Mucosa of descending colon (tissue), 3 donors: Measurements from ENCODE around the gene GHRHR. TPM values are rescaled to one million over a fixed set of nuclear protein-coding genes. Genes with fewer than 3 reads are reported as not detected.

ENCODE experiments used
- ATAC-seq: fragments of 200-7000 bp; cut with Tn5 transposase; one replicate; pipeline ENCODE4 v1.9.1; 2020; ENCODE audit warnings: mild to moderate bottlenecking, moderate library complexity
- DNase-seq, 3 donors: peaks; one replicate each; pipeline ENCODE4 v3.0.0-alpha.2; 2020
- H3K36me3 ChIP-seq: fragments of 200-600 bp; one replicate; pipeline ENCODE4 v1.8.0; 2021; ENCODE audit warnings: low read depth, mild to moderate bottlenecking
- H3K4me1 ChIP-seq: fragments of 200-600 bp; one replicate; pipeline ENCODE4 v1.8.0; 2021; ENCODE audit warnings: low read depth, mild to moderate bottlenecking
- H3K4me3 ChIP-seq: fragments of 200-600 bp; one replicate; pipeline ENCODE4 v1.8.0; 2021; ENCODE audit warnings: mild to moderate bottlenecking
- H3K9me3 ChIP-seq: fragments of 200-600 bp; one replicate; pipeline ENCODE4 v1.8.0; 2021; ENCODE audit warnings: mild to moderate bottlenecking
- intact Hi-C, 2 donors: fragments of 100-400 bp; cut with DNase I in 1 of 2; cut with micrococcal nuclease in 1 of 2; formaldehyde crosslinking; loops; one replicate each; pipeline versions ENCODE4 v1.11.0 to v1.11.1; 2022; cut with DNase I, micrococcal nuclease
- total RNA-seq, 3 donors: library from RNA; stranded (reverse); fragmentation: NEBNext Ultra II Directional in 2 of 3; extraction: Animal tissue kit (Norgen Biotek cat#: 25700) in 2 of 3; gene quantifications; one replicate each; pipeline versions ENCODE4 v1.2.1 to v1.2.4, GENCODE V29; 2021 to 2023
- TF ChIP-seq, protein P1 (sequence below): fragments of 200-600 bp; IDR thresholded peaks from one replicate; pipeline ENCODE4 v1.8.0; 2022; ENCODE audit warnings: antibody characterized with exemption, mild to moderate bottlenecking
- donor health status: DM: no; HTN: no; CAD: no; lungs with moderate emphysema.
- donor health status: DM: no; HTN: no; CAD: no.
- donor health status: DM: no; HTN: yes; CAD: no.

The GHRHR gene
- total RNA-seq, 3 donors from 2014 or later, result not detected

DNA sequence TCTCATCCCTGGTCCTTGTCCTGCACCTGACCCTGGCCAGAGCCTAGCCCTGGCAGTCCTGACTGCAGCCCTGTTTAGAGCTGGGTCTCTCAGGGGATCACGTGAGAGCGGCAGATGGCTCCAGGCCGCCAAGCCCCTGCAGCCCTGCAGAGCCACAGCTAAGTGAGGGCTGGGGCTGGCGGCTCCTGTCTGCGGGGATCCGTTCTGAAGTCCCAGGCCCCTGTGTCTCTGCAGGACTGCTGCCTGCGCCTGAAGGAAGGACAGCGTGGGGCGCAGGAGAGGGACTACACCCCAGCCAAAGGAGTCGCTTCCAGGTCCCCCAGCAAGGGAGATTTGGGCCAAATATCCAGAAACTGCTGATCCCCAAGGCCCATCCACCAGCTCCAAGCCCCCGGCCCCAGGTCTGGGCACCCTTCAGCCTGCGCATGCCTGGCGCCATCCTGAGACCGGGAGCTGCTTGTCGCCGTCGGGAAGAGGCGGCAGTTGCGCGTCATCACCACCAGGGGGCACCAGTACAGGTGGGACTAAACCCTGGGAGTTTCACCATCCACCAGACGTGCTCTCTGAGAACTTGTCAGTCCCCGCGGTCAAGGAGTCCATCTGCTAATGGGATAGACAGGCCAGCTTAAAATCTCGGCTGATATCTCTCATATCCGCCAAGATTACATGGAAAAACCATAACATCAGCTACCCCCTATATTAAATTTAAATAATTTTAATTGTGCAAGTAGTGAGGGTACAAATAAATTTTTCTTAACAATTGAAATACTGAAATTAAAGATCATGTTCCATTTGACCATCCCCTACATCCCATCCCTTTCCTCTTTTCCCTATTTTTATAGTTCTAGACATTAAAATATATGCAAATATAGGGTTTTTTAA is 25.1 kb upstream of the GHRHR start:
- TF ChIP-seq, protein P1, sequence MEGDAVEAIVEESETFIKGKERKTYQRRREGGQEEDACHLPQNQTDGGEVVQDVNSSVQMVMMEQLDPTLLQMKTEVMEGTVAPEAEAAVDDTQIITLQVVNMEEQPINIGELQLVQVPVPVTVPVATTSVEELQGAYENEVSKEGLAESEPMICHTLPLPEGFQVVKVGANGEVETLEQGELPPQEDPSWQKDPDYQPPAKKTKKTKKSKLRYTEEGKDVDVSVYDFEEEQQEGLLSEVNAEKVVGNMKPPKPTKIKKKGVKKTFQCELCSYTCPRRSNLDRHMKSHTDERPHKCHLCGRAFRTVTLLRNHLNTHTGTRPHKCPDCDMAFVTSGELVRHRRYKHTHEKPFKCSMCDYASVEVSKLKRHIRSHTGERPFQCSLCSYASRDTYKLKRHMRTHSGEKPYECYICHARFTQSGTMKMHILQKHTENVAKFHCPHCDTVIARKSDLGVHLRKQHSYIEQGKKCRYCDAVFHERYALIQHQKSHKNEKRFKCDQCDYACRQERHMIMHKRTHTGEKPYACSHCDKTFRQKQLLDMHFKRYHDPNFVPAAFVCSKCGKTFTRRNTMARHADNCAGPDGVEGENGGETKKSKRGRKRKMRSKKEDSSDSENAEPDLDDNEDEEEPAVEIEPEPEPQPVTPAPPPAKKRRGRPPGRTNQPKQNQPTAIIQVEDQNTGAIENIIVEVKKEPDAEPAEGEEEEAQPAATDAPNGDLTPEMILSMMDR, result peak; percentile 97
- Histone ChIP-seq H3K4me1 (peaks cover 30% of the 10 kb centered on the region), H3K9me3 (no peaks in the 10 kb centered on the region), H3K36me3 (no peaks in the 10 kb centered on the region), H3K4me3 (no peak overlapping the region)
- peak; percentile 89 to 95 (median 95) for DNase-seq
- ATAC-seq, result peak; percentile 86
- intact Hi-C loops, result no loop called here

DNA sequence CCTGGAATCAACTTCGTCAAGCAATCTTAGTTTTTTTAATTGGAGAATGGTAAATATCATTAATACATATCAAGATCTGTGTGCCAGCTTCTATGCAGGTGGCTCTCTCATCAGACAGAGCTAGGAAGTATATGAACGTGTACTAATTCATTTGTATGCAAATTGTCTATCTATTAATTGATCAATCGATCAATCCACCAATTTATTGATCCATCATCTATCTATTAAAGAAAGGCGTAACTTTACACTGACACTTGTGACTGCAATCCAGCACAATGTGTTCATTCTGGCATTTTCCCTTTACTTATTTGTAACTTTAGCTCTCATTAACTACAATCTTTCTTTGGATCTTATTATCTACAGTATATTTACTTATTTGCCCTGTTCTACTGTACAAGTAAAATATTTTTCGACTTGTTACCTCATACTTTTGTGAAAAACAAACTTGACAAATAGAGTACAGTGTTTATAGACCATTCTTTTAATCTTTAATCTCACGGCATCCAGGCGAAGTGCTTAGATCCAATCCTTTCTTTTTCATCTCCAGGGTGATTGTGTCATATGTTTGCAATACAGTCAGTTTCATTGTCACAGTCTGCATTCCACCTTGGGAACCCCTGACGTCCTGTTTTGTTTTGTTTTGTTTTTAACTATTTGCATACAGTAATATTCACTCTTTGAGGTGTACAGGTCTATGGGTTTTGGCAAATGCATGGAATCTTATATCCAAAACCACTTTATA is 22.0 kb upstream of the GHRHR start:
- Histone ChIP-seq H3K9me3 (peaks cover 3% of the 10 kb centered on the region), H3K36me3 (no peaks in the 10 kb centered on the region), H3K4me3 (no peak overlapping the region), H3K4me1 (peaks cover 17% of the 10 kb centered on the region)
- peak; percentile 44 for ATAC-seq
- TF ChIP-seq, protein P1, result no peak
- DNase-seq, result no peak
- intact Hi-C loops, result no loop called here

DNA sequence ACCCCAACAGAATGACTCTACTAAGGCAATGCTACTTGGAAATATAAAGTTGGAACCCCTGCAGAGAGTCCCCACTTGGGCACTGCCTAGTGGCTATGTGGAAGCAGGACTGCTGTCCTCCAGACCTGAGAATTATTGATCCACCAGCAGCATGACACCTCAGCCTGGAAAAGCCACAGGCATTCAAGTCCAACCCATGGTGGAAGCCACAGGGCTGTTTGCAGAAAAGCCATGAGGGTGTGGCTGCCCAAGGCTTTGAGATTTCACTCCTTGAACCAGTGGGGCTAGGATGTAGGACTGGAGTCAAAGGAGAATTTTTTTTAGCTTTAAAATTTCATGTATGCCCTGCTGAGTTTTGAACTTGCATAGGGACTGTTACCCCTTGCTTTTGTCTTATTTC is 13.6 kb upstream of the GHRHR start:
- H3K4me3 ChIP-seq, result no peak overlapping the region
- no peak for ATAC-seq
- H3K4me1 ChIP-seq, result no peaks in the 10 kb centered on the region
- TF ChIP-seq, protein P1, result no peak
- no peaks in the 10 kb centered on the region for H3K36me3 ChIP-seq
- DNase-seq, result no peak
- no peaks in the 10 kb centered on the region for H3K9me3 ChIP-seq
- intact Hi-C loops, result no loop called here

DNA sequence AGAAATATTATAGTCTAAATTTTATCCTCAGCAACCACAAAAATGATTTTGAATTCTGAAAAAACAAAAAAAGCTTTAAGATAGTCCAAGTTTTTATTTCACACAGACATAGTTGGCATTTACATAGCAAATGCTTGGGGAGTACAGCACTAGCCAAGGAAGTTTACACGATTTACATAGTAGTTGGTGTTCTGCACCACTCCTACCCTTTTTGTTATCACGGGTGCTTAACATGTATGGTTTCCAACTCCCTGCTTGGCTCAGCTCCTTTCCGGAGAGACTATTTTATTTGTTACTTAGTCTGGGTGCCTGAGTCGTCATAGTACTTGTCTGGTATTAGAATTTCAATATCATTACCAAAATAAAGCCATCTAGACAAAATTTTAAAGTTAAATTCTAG is 8.8 kb upstream of the GHRHR start:
- no peaks in the 10 kb centered on the region for H3K4me1 ChIP-seq
- H3K9me3 ChIP-seq, result peaks cover 4% of the 10 kb centered on the region
- no peak for DNase-seq
- no peaks in the 10 kb centered on the region for H3K36me3 ChIP-seq
- H3K4me3 ChIP-seq, result no peak overlapping the region
- TF ChIP-seq, protein P1, result no peak
- intact Hi-C loops, result no loop called here
- ATAC-seq, result no peak

DNA sequence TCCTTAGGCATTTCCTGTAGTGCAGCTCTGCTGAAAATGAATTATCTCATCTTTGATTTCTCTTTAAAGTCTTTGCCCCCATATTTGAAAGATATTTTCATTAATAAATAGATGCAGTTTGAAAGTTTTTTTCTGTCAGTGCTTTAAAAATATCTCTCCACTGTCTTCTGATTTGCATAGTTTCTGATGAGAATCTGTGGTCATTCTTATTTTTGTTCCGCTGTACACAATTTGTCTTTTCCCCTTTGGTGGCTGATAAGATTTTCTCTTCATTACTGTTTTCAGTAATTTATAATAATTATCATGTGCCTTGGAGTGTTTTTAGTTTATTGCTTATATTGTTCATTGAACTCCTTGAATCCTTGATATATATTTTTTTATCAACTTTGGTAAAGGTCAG is 7.0 kb upstream of the GHRHR start:
- ATAC-seq (no peak), DNase-seq (no peak)
- H3K4me3 ChIP-seq, result no peak overlapping the region
- TF ChIP-seq, protein P1, result no peak
- no peaks in the 10 kb centered on the region for H3K4me1 ChIP-seq
- no peaks in the 10 kb centered on the region for H3K36me3 ChIP-seq
- intact Hi-C loops, result no loop called here
- H3K9me3 ChIP-seq, result peaks cover 4% of the 10 kb centered on the region
